Naive thymus-derived CD4-positive, alpha-beta T cell (primary cell): ENCODE data around the gene CFAP54. TPM values are rescaled to one million over a fixed set of nuclear protein-coding genes. Genes with fewer than 3 reads are reported as not detected.

Experiments
- ATAC-seq: fragments of 150-1000 bp; cut with Tn5 transposase; 2 replicates; pipeline ENCODE4 v1.10.0; 2021; ENCODE audit warnings: mild to moderate bottlenecking, moderate library complexity
- CTCF ChIA-PET: fragments of 350-600 bp; sonication (Branson Sonifier 250); formaldehyde crosslinking; loops from one replicate; lab custom pipeline; 2021; ENCODE audit warnings: antibody characterized with exemption; lab: Charles Lee
- POLR2A ChIA-PET: fragments of 350-600 bp; sonication (Branson Sonifier 250); formaldehyde crosslinking; loops from one replicate; lab custom pipeline; 2021; ENCODE audit warnings: antibody characterized with exemption, inconsistent platforms; lab: Charles Lee
- DNase-seq, 9 donors: peaks; one replicate each; pipeline versions ENCODE4 v3.0.0 to v3.0.0-alpha.2; 2020 to 2022; ENCODE audit warnings: mixed read lengths in 1 of 9
- H3K27ac ChIP-seq: one replicate; pipeline ENCODE4 v1.7.0; 2013; ENCODE audit warnings: mild to moderate bottlenecking, low read depth, low read length, moderate library complexity
- H3K27me3 ChIP-seq, 2 donors: one replicate each; pipeline ENCODE4 v1.7.0; 2013; ENCODE audit warnings: low read length in 2 of 2, mild to moderate bottlenecking in 2 of 2, moderate library complexity in 2 of 2; ENCODE audit not compliant: control insufficient read depth in 2 of 2, insufficient read depth in 2 of 2
- H3K36me3 ChIP-seq, 3 experiments: 1 replicate in 2 of 3; 2 replicates in 1 of 3; pipeline ENCODE4 v1.7.0; 2013; ENCODE audit warnings: low read length in 3 of 3, mild to moderate bottlenecking in 3 of 3, moderate library complexity in 1 of 3; ENCODE audit not compliant: insufficient read depth in 3 of 3, control insufficient read depth in 2 of 3
- H3K4me1 ChIP-seq, 2 donors: one replicate each; pipeline ENCODE4 v1.7.0; 2013; ENCODE audit warnings: low read length in 2 of 2, mild to moderate bottlenecking in 2 of 2, moderate library complexity in 1 of 2; ENCODE audit not compliant: control insufficient read depth in 2 of 2, insufficient read depth in 2 of 2
- H3K4me3 ChIP-seq: 2 replicates; pipeline ENCODE4 v1.7.0; 2013; ENCODE audit warnings: mild to moderate bottlenecking, low read length
- H3K9me3 ChIP-seq, 3 experiments: 1 replicate in 2 of 3; 2 replicates in 1 of 3; pipeline ENCODE4 v1.7.0; 2013; ENCODE audit warnings: low read length in 3 of 3; ENCODE audit not compliant: control insufficient read depth in 2 of 3
- H3K27ac Mint-ChIP-seq, 9 donors: one replicate each; pipeline ENCODE4 v1.8.0; 2020 to 2022; ENCODE audit warnings: mixed read lengths in 9 of 9, mild to moderate bottlenecking in 8 of 9, moderate library complexity in 5 of 9, inconsistent platforms in 2 of 9
- H3K27me3 Mint-ChIP-seq, 5 donors: one replicate each; pipeline ENCODE4 v1.8.0; 2021 to 2022; ENCODE audit warnings: mixed read lengths in 5 of 5, mild to moderate bottlenecking in 1 of 5
- H3K36me3 Mint-ChIP-seq, 5 donors: one replicate each; pipeline ENCODE4 v1.8.0; 2020 to 2022; ENCODE audit warnings: mixed read lengths in 5 of 5, mild to moderate bottlenecking in 3 of 5, inconsistent platforms in 1 of 5
- H3K4me1 Mint-ChIP-seq, 7 donors: one replicate each; pipeline ENCODE4 v1.8.0; 2020 to 2022; ENCODE audit warnings: mixed read lengths in 7 of 7, mild to moderate bottlenecking in 3 of 7, inconsistent platforms in 1 of 7
- H3K4me3 Mint-ChIP-seq, 10 donors: one replicate each; pipeline ENCODE4 v1.8.0; 2020 to 2022; ENCODE audit warnings: mild to moderate bottlenecking in 10 of 10, mixed read lengths in 10 of 10, moderate library complexity in 6 of 10, inconsistent platforms in 2 of 10
- H3K9me3 Mint-ChIP-seq, 11 donors: one replicate each; pipeline ENCODE4 v1.8.0; 2020 to 2022; ENCODE audit warnings: mixed read lengths in 11 of 11, mild to moderate bottlenecking in 4 of 11, inconsistent platforms in 1 of 11, moderate library complexity in 1 of 11
- intact Hi-C, 2 donors: fragments of 100-400 bp; cut with micrococcal nuclease; formaldehyde crosslinking; loops; one replicate each; pipeline ENCODE4 v1.15.1; 2023
- polyA plus RNA-seq, 2 donors: library from polyadenylated mRNA; unstranded; fragments of 300-500 nt; fragmentation: Illumina TruSeq; gene quantifications; one replicate each; pipeline ENCODE4 v1.2.3, GENCODE V29; 2021
- total RNA-seq, 6 experiments: library from RNA in 5 of 6; stranded (reverse) in 5 of 6; gene quantifications; 1 replicate in 5 of 6; 2 replicates in 1 of 6; pipeline ENCODE4 v1.2.3 and lab custom pipeline; 2021 to 2026

The CFAP54 gene
- total and polyA plus RNA-seq, 7 experiments from 2014 or later, result 0.07 to 0.93 (median 0.27) TPM; not detected in 1

DNA sequence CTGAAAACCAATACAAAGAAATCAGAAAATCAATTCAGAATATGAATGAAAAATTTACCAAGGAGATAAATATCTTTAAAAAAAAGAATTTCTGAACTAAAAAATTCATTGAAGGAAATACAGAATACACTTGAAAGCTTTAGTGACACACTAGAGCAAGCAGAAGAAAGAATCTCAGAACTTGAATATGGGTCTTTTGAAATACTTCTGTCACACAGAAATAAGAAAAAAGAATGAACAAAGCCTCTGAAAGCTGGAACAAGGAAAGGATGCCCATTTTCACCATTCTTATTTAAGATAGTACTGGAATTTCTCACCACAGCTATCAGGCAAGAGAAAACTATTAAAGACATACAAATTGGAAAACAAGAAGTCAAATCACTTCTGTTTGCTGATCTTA, 314.6 kb downstream of the CFAP54 start:
- Mint-ChIP-seq H3K36me3 (peaks cover 0 to 4% (median 0%) of the 10 kb centered on the region in 5 donors), H3K4me1 (no peaks in the 10 kb centered on the region), H3K4me3 (no peak overlapping the region), H3K9me3 (peaks cover 6 to 30% (median 19%) of the 10 kb centered on the region in 11 donors), H3K27ac (no peak overlapping the region), H3K27me3 (peaks cover 3 to 33% (median 11%) of the 10 kb centered on the region in 5 donors)
- Histone ChIP-seq H3K9me3 (peaks cover 0 to 12% (median 0%) of the 10 kb centered on the region in 3 experiments), H3K27me3 (no peaks in the 10 kb centered on the region), H3K27ac (no peak overlapping the region), H3K4me1 (no peaks in the 10 kb centered on the region), H3K36me3 (no peaks in the 10 kb centered on the region), H3K4me3 (no peak overlapping the region)
- DNase-seq (no peak), ATAC-seq (no peak)
- intact Hi-C loops, result no loop called here
- ChIA-PET CTCF (no interaction called here), POLR2A (no interaction called here)

DNA sequence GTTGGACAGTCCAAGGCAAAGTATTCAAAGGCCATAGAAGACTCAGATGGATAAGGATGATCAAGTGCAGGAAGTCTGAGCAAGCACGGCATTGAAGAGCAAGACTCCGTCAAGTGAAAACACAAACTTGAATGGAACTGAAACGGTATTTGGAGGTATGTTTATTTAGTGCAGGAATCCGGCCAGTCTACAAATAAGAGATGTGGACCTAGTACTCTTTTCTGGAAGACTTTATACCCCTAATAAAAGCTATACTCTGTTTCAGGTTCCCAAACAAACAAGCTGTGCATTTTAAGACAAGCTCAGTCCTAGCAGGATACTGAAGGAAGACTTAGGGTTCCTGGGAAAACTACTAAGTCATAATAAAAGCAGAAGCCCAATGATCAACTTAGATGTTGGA, 316.9 kb downstream of the CFAP54 start:
- Histone ChIP-seq H3K9me3 (peaks cover 0 to 12% (median 0%) of the 10 kb centered on the region in 3 experiments), H3K4me3 (no peak overlapping the region), H3K27ac (no peak overlapping the region), H3K36me3 (no peaks in the 10 kb centered on the region), H3K4me1 (no peaks in the 10 kb centered on the region), H3K27me3 (no peaks in the 10 kb centered on the region)
- H3K27me3 Mint-ChIP-seq, result peaks cover 0 to 12% (median 4%) of the 10 kb centered on the region in 5 donors
- H3K4me1 Mint-ChIP-seq, result no peaks in the 10 kb centered on the region
- H3K4me3 Mint-ChIP-seq, result no peak overlapping the region
- H3K9me3 Mint-ChIP-seq, result peaks cover 7 to 31% (median 19%) of the 10 kb centered on the region in 11 donors
- intact Hi-C loops, result no loop called here
- ChIA-PET CTCF (no interaction called here), POLR2A (no interaction called here)
- DNase-seq, result no peak
- H3K27ac Mint-ChIP-seq, result no peak overlapping the region
- no peak for ATAC-seq
- H3K36me3 Mint-ChIP-seq, result peaks cover 0 to 4% (median 0%) of the 10 kb centered on the region in 5 donors

DNA sequence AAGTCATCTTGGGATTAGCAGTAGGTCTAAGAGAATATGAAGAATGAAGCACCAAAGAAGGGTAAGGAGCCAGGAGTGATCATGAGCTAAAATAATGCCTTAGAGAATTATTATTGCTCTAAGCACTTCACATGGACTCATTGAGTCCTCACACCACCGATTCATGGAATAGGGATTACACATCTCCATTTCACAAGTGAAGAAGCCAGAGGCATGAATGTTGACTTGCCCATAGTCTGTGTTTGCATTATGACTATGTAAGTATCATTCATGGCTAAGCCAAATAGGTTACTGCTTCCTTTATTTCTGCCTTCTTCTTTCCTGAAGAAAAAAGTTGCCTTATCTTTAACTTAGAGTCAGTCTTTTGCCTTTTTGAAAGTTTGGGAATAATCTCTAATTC, 318.4 kb downstream of the CFAP54 start:
- Histone ChIP-seq H3K9me3 (peaks cover 0 to 12% (median 0%) of the 10 kb centered on the region in 3 experiments), H3K36me3 (no peaks in the 10 kb centered on the region), H3K4me3 (no peak overlapping the region), H3K27ac (no peak overlapping the region), H3K4me1 (no peaks in the 10 kb centered on the region), H3K27me3 (no peaks in the 10 kb centered on the region)
- POLR2A ChIA-PET, result no interaction called here
- ATAC-seq (no peak), DNase-seq (no peak)
- Mint-ChIP-seq H3K4me1 (no peaks in the 10 kb centered on the region), H3K9me3 (peaks cover 4 to 31% (median 19%) of the 10 kb centered on the region in 11 donors), H3K36me3 (peaks cover 0 to 4% (median 0%) of the 10 kb centered on the region in 5 donors), H3K27ac (no peak overlapping the region), H3K4me3 (no peak overlapping the region), H3K27me3 (peaks cover 0 to 11% (median 4%) of the 10 kb centered on the region in 5 donors)
- intact Hi-C loops, result no loop called here
- CTCF ChIA-PET, result no interaction called here

DNA sequence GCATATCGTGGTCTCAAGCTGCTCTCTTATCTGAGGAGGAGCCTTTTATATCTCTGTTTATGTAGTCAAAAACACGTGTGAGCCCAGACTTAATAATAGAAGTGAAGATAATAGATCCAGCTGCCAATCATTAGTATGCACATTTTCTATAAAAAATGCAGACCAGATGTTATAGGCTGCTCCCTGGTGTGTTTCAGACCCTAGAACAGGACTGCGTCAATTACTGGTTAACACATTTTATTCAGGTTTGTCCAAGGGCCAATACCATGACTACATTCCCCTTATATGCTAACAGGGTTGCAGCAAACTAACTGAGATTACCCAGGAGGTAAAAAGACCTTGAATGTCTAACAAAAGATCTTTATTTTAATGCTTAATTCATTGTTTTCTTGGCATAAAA, 319.2 kb downstream of the CFAP54 start:
- intact Hi-C loops, result no loop called here
- ATAC-seq (no peak), DNase-seq (no peak)
- H3K9me3 ChIP-seq, result peaks cover 0 to 9% (median 0%) of the 10 kb centered on the region in 3 experiments
- Mint-ChIP-seq H3K4me3 (no peak overlapping the region), H3K4me1 (no peaks in the 10 kb centered on the region), H3K27me3 (peaks cover 2 to 18% (median 4%) of the 10 kb centered on the region in 5 donors), H3K27ac (no peak overlapping the region), H3K9me3 (peaks cover 2 to 26% (median 15%) of the 10 kb centered on the region in 11 donors), H3K36me3 (peaks cover 0 to 4% (median 0%) of the 10 kb centered on the region in 5 donors)
- no peaks in the 10 kb centered on the region for H3K4me1 ChIP-seq
- CTCF ChIA-PET, result no interaction called here
- H3K36me3 ChIP-seq, result no peaks in the 10 kb centered on the region
- POLR2A ChIA-PET, result no interaction called here
- no peak overlapping the region for H3K4me3 ChIP-seq
- no peaks in the 10 kb centered on the region for H3K27me3 ChIP-seq
- no peak overlapping the region for H3K27ac ChIP-seq

DNA sequence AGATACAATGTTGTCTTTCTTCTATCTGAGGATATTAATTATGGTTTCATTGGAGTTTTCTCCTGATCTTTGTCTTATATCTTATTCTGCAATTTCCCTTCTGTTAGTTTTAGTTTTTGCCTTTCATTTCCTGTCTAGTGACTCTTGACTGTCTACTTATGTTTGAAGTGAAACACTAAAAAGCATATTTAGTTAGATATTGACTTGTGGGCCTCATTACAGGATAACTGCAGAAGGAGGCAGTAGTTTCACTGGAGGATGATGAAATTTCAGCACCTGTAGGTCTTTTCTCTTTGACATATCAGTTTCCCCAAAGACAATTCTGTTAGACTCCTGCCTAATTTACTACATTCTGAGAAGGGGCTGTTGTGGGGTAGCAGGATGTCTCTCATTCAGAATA, 320.1 kb downstream of the CFAP54 start:
- Histone ChIP-seq H3K4me1 (no peaks in the 10 kb centered on the region), H3K27me3 (no peaks in the 10 kb centered on the region), H3K36me3 (no peaks in the 10 kb centered on the region), H3K9me3 (peaks cover 0 to 5% (median 0%) of the 10 kb centered on the region in 3 experiments), H3K4me3 (no peak overlapping the region), H3K27ac (no peak overlapping the region)
- H3K4me1 Mint-ChIP-seq, result no peaks in the 10 kb centered on the region
- POLR2A ChIA-PET, result no interaction called here
- intact Hi-C loops, result no loop called here
- H3K9me3 Mint-ChIP-seq, result peaks cover 0 to 18% (median 8%) of the 10 kb centered on the region in 11 donors
- no peaks in the 10 kb centered on the region for H3K36me3 Mint-ChIP-seq
- CTCF ChIA-PET, result no interaction called here
- ATAC-seq (no peak), DNase-seq (no peak)
- H3K27ac Mint-ChIP-seq, result no peak overlapping the region
- H3K27me3 Mint-ChIP-seq, result peaks cover 2 to 22% (median 4%) of the 10 kb centered on the region in 5 donors
- no peak overlapping the region for H3K4me3 Mint-ChIP-seq

DNA sequence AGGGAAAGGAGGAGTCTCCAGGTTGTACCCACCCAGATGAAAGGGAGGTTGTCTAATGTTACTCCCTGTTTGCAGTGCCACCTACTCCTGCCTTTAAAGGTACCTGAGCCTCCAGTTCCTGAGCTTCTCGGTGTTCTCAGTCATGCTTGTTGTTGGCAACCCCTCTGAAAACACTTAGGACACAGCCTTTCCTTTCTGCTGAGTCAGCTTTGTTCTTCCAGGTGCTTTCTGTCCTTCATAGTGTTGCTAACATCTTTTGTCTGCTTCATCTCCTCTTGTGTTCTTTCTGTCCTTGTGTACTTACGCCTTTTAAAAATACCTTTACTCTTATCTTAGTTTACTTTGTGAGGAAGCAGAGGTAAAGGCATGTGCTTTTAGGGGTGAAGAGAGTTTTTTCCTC, 320.7 kb downstream of the CFAP54 start:
- ATAC-seq, result no peak
- H3K27me3 Mint-ChIP-seq, result peaks cover 0 to 22% (median 4%) of the 10 kb centered on the region in 5 donors
- H3K36me3 ChIP-seq, result no peaks in the 10 kb centered on the region
- intact Hi-C loops, result no loop called here
- H3K4me1 ChIP-seq, result no peaks in the 10 kb centered on the region
- H3K4me3 Mint-ChIP-seq, result no peak overlapping the region
- DNase-seq, result no peak
- H3K4me3 ChIP-seq, result no peak overlapping the region
- H3K4me1 Mint-ChIP-seq, result no peaks in the 10 kb centered on the region
- CTCF ChIA-PET, result interaction anchor here (1.7 kb wide), 1 partner anchor 9 kb away, joined by 3 read pairs; no protein-coding TSS in a partner anchor
- H3K9me3 ChIP-seq, result no peaks in the 10 kb centered on the region
- no peak overlapping the region for H3K27ac ChIP-seq
- H3K27ac Mint-ChIP-seq, result no peak overlapping the region
- H3K36me3 Mint-ChIP-seq, result no peaks in the 10 kb centered on the region
- H3K27me3 ChIP-seq, result no peaks in the 10 kb centered on the region
- H3K9me3 Mint-ChIP-seq, result peaks cover 0 to 13% (median 5%) of the 10 kb centered on the region in 11 donors
- POLR2A ChIA-PET, result no interaction called here

DNA sequence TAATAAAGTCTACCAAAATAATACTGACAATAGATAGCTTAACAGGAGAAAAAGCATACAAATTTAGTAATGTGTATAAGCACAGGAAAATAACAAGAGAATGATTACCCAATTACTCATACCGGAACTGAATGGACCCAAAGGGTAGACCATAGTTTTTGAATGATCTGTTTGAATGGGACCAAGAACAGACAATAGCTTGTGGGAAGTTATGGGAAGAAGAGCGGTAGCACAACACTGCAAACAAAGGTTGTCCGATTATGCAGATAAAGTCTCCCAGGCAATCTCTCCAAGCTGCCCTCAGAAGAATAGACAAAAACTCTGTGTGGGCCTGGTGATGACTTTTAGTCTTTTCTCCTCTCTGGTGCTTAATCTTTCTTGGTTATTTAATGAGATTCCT, 321.1 kb downstream of the CFAP54 start:
- no peak overlapping the region for H3K27ac ChIP-seq
- intact Hi-C loops, result no loop called here
- Mint-ChIP-seq H3K9me3 (peaks cover 0 to 9% (median 2%) of the 10 kb centered on the region in 11 donors), H3K4me1 (no peaks in the 10 kb centered on the region), H3K4me3 (no peak overlapping the region), H3K36me3 (no peaks in the 10 kb centered on the region), H3K27ac (no peak overlapping the region), H3K27me3 (peaks cover 0 to 22% (median 2%) of the 10 kb centered on the region in 5 donors)
- no peak for ATAC-seq
- H3K9me3 ChIP-seq, result no peaks in the 10 kb centered on the region
- H3K36me3 ChIP-seq, result no peaks in the 10 kb centered on the region
- no peak for DNase-seq
- no peaks in the 10 kb centered on the region for H3K4me1 ChIP-seq
- ChIA-PET CTCF (interaction anchor here (1.7 kb wide), 1 partner anchor 9 kb away, joined by 3 read pairs; no protein-coding TSS in a partner anchor), POLR2A (no interaction called here)
- no peaks in the 10 kb centered on the region for H3K27me3 ChIP-seq
- no peak overlapping the region for H3K4me3 ChIP-seq
